ENCODE data around the gene GTPBP8.
A peak's percentile ranks its signal among the peaks of the same experiment; 100 is the strongest.
"Not testable (repeated sequence)": the region's sequence is repeated elsewhere in the genome, so short reads cannot be mapped to it uniquely, and the experiment has no call there.

GTPBP8 gene

GRCh38 chr3:113046186-113046965, 55.6 kb downstream of the GTPBP8 start:
- DNase-seq; intact Hi-C loops (cut with DNase I): not testable (repeated sequence)

GRCh38 chr3:113051302-113051711, 60.5 kb downstream of the GTPBP8 start:
- DNase-seq = peak; percentile 68 to 96 (median 90)
- intact Hi-C loops (cut with DNase I) = no loop called here

Data from head of caudate nucleus (tissue), 42 donors.